OCI-LY7 (cell line): Measurements from ENCODE around the gene CD81. TPM values are rescaled to one million over a fixed set of nuclear protein-coding genes. Genes with fewer than 3 reads are reported as not detected.

Experiments
- BruUV-seq: library from RNA; stranded (reverse); fragments of 400-500 nt; replicated peaks from 2 replicates; lab custom pipeline; 2021; lab: Mats Ljungman, UMichigan
- CTCF ChIA-PET: fragments of 300-600 bp; sonication (Branson Sonifier 250); formaldehyde crosslinking; loops from one replicate; lab custom pipeline; 2022; ENCODE audit warnings: antibody characterized with exemption; ENCODE audit not compliant: unreplicated experiment; lab: Charles Lee
- POLR2A ChIA-PET: fragments of 300-600 bp; sonication (Branson Sonifier 250); formaldehyde crosslinking; loops from one replicate; lab custom pipeline; 2022; ENCODE audit warnings: antibody characterized with exemption; lab: Charles Lee
- DNase-seq: peaks from one replicate; pipeline ENCODE4 v3.0.0-alpha.2; 2015; ENCODE audit warnings: low spot score
- H2AFZ ChIP-seq: fragments of 200-600 bp; sonication (generic), shearing (Covaris generic); 2 replicates; pipeline ENCODE4 v1.6.1; 2014; ENCODE audit warnings: mild to moderate bottlenecking, antibody characterized with exemption, low read length, moderate library complexity
- H3K27ac ChIP-seq: fragments of 200-600 bp; sonication (generic); 2 replicates; pipeline ENCODE4 v1.5.1; 2014; ENCODE audit warnings: mixed run types, low read depth, mild to moderate bottlenecking, moderate library complexity, low read length, inconsistent platforms; ENCODE audit not compliant: poor library complexity, severe bottlenecking
- H3K36me3 ChIP-seq: fragments of 200-600 bp; sonication (generic); 2 replicates; pipeline ENCODE4 v1.6.1; 2014; ENCODE audit warnings: mild to moderate bottlenecking, antibody characterized with exemption, low read length, moderate library complexity, mixed read lengths; ENCODE audit not compliant: insufficient read depth
- H3K4me1 ChIP-seq: fragments of 200-600 bp; sonication (generic); 2 replicates; pipeline ENCODE4 v1.5.1; 2014; ENCODE audit warnings: mild to moderate bottlenecking, low read length; ENCODE audit not compliant: insufficient read depth, poor library complexity, severe bottlenecking
- H3K4me2 ChIP-seq: fragments of 200-600 bp; sonication (generic); 2 replicates; pipeline ENCODE4 v1.6.1; 2014; ENCODE audit warnings: mild to moderate bottlenecking, low read length
- H3K4me3 ChIP-seq: fragments of 200-600 bp; sonication (generic); 2 replicates; pipeline ENCODE4 v1.5.1; 2014; ENCODE audit warnings: mild to moderate bottlenecking, low read depth, low read length; ENCODE audit not compliant: poor library complexity, severe bottlenecking
- H3K79me2 ChIP-seq: fragments of 200-600 bp; sonication (generic); 2 replicates; pipeline ENCODE4 v1.6.1; 2016; ENCODE audit warnings: low read depth, mild to moderate bottlenecking, low read length, moderate library complexity, mixed read lengths; ENCODE audit not compliant: insufficient read depth
- H3K9me2 ChIP-seq: fragments of 200-600 bp; sonication (generic); 2 replicates; pipeline ENCODE4 v1.6.1; 2016; ENCODE audit warnings: mild to moderate bottlenecking, low read length, mixed read lengths; ENCODE audit not compliant: insufficient read depth
- H3K9me3 ChIP-seq: fragments of 200-600 bp; sonication (generic); 2 replicates; pipeline ENCODE4 v1.6.1; 2014; ENCODE audit warnings: mild to moderate bottlenecking, mixed run types, low read length, mixed read lengths
- H4K20me1 ChIP-seq: fragments of 200-600 bp; sonication (generic); 2 replicates; pipeline ENCODE4 v1.6.1; 2014; ENCODE audit warnings: mild to moderate bottlenecking, antibody characterized with exemption, low read length, moderate library complexity, mixed read lengths; ENCODE audit not compliant: insufficient read depth
- CTCF ChIP-seq: fragments of 200-600 bp; sonication (generic); conservative IDR thresholded peaks from 2 replicates; pipeline ENCODE4 v1.5.1; 2014; ENCODE audit warnings: mild to moderate bottlenecking, antibody characterized with exemption, low read length, moderate library complexity, mixed read lengths
- EZH2phosphoT487 ChIP-seq: fragments of 200-600 bp; sonication (generic); IDR thresholded peaks from 2 replicates; pipeline ENCODE4 v1.6.1; 2018; ENCODE audit warnings: low read depth, borderline replicate concordance, mild to moderate bottlenecking, mixed run types, antibody characterized with exemption, low read length, moderate library complexity, mixed read lengths
- intact Hi-C: fragments of 100-400 bp; cut with micrococcal nuclease; formaldehyde crosslinking; loops from one replicate; pipeline ENCODE4 v1.10.0; 2022; ENCODE audit not compliant: unreplicated experiment
- total RNA-seq, 2 experiments: library from RNA; depleted of rRNA in 1 of 2; stranded (reverse); fragments of >200 nt in 1 of 2; shearing (Covaris generic) in 1 of 2; gene quantifications; 2 replicates each; pipeline ENCODE4 v1.2.3, GENCODE V29; 2014 to 2022

The CD81 gene
- total RNA-seq, 2 experiments from 2014 or later, result 290 to 343 TPM

- no peaks in the 10 kb centered on the region for H4K20me1 ChIP-seq
- TF ChIP-seq EZH2phosphoT487 (no peak), CTCF (no peak)
- H3K79me2 ChIP-seq, result no peaks in the 10 kb centered on the region
- H3K9me3 ChIP-seq, result no peaks in the 10 kb centered on the region
- no TSS peak for BruUV-seq
- intact Hi-C loops, result no loop called here
- H3K27ac ChIP-seq, result no peak overlapping the region
- no peaks in the 10 kb centered on the region for H3K9me2 ChIP-seq
- ChIA-PET POLR2A (no interaction called here), CTCF (no interaction called here)
- H3K4me3 ChIP-seq, result no peak overlapping the region
- H2AFZ ChIP-seq, result no peak overlapping the region
- H3K36me3 ChIP-seq, result no peaks in the 10 kb centered on the region
- H3K4me2 ChIP-seq, result no peak overlapping the region
- no peak for DNase-seq
- H3K4me1 ChIP-seq, result no peaks in the 10 kb centered on the region
These were observed 34.6 kb upstream of the CD81 start for GRCh38 chr11:2342557-2342956.

GRCh38 chr11:2342981-2343380 lies 34.1 kb upstream of the CD81 start:
- Histone ChIP-seq H2AFZ (no peak overlapping the region), H3K4me3 (no peak overlapping the region), H3K4me1 (no peaks in the 10 kb centered on the region), H3K36me3 (no peaks in the 10 kb centered on the region), H3K79me2 (no peaks in the 10 kb centered on the region), H3K4me2 (no peak overlapping the region), H4K20me1 (no peaks in the 10 kb centered on the region), H3K9me3 (no peaks in the 10 kb centered on the region), H3K27ac (no peak overlapping the region), H3K9me2 (no peaks in the 10 kb centered on the region)
- intact Hi-C loops, result no loop called here
- no peak for DNase-seq
- ChIA-PET CTCF (no interaction called here), POLR2A (no interaction called here)
- BruUV-seq, result no TSS peak
- TF ChIP-seq EZH2phosphoT487, result no peak
- TF ChIP-seq CTCF, result no peak

- ChIA-PET CTCF (no interaction called here), POLR2A (no interaction called here)
- no TSS peak for BruUV-seq
These were observed 33.6 kb upstream of the CD81 start for GRCh38 chr11:2343502-2343901.

More at GRCh38 chr11:2343502-2343901, 33.6 kb upstream of the CD81 start:
- no peak for DNase-seq
- H3K4me1 ChIP-seq, result no peaks in the 10 kb centered on the region
- H3K4me3 ChIP-seq, result no peak overlapping the region
- H2AFZ ChIP-seq, result no peak overlapping the region
- no peaks in the 10 kb centered on the region for H3K9me3 ChIP-seq
- no peak for TF ChIP-seq EZH2phosphoT487
- H3K36me3 ChIP-seq, result no peaks in the 10 kb centered on the region
- H3K4me2 ChIP-seq, result no peak overlapping the region
- H4K20me1 ChIP-seq, result no peaks in the 10 kb centered on the region
- no peaks in the 10 kb centered on the region for H3K79me2 ChIP-seq
- H3K27ac ChIP-seq, result no peak overlapping the region
- intact Hi-C loops, result no loop called here
- H3K9me2 ChIP-seq, result no peaks in the 10 kb centered on the region
